Measurements from ENCODE around the gene BCAT1.

Gene BCAT1, protein sequence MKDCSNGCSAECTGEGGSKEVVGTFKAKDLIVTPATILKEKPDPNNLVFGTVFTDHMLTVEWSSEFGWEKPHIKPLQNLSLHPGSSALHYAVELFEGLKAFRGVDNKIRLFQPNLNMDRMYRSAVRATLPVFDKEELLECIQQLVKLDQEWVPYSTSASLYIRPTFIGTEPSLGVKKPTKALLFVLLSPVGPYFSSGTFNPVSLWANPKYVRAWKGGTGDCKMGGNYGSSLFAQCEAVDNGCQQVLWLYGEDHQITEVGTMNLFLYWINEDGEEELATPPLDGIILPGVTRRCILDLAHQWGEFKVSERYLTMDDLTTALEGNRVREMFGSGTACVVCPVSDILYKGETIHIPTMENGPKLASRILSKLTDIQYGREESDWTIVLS

DNA sequence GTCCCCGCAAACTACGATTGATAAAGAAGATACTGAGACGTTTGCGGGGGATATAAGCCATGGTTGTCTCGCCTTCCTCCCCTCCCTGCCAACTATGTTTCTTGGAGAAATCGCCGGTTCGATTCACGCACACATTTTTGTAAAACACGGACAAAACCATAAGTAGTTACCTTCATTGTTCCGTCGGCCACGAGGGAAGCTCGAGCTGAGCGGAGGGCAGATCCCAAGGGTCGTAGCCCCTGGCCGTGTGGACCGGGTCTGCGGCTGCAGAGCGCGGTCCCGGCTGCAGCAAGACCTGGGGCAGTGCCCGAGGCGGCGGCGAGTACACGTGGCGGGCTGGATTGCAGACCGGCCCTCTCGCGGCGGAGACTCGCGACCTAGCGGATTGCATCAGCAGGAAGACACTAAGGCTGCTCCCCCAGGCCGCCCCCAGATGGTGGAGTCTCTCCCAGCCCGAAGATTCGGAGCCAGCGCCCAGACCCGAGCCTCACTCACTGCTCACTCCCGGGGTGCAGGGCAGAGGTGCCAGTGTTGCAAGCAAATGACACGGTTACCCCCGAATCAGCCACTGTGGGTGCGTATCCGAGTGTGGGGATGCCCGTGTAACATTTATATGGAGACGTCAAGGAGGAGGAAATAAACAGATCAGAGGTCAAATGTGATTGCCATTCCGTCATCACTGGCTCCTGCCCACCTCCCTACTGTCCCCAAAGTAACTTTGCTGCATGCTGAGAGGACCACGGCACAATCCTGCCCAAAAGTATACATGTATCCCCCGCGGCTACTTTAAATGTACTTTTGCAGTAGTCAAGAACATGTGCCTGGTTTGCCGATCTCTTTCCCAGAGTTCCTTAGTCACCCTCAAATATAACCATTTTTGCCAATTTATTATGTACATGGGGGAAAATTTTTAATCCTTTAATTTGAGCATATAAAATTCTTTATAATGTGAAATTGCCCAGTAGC, at the start of gene BCAT1:
Gene BCAT1 (minus strand): TSS at position 345 of the 966 bp plus-strand sequence. CDS start 169 bp downstream, at position 176.
- peak within 1 kb of the TSS; percentile 73 for H3K4me3 ChIP-seq (ENCODE audit: low read depth, low read length)
- TF ChIP-seq, protein P1, sequence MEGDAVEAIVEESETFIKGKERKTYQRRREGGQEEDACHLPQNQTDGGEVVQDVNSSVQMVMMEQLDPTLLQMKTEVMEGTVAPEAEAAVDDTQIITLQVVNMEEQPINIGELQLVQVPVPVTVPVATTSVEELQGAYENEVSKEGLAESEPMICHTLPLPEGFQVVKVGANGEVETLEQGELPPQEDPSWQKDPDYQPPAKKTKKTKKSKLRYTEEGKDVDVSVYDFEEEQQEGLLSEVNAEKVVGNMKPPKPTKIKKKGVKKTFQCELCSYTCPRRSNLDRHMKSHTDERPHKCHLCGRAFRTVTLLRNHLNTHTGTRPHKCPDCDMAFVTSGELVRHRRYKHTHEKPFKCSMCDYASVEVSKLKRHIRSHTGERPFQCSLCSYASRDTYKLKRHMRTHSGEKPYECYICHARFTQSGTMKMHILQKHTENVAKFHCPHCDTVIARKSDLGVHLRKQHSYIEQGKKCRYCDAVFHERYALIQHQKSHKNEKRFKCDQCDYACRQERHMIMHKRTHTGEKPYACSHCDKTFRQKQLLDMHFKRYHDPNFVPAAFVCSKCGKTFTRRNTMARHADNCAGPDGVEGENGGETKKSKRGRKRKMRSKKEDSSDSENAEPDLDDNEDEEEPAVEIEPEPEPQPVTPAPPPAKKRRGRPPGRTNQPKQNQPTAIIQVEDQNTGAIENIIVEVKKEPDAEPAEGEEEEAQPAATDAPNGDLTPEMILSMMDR (IDR thresholded peaks at IDR 0.05; ENCODE audit: low read depth, low read length) = no peak

DNA sequence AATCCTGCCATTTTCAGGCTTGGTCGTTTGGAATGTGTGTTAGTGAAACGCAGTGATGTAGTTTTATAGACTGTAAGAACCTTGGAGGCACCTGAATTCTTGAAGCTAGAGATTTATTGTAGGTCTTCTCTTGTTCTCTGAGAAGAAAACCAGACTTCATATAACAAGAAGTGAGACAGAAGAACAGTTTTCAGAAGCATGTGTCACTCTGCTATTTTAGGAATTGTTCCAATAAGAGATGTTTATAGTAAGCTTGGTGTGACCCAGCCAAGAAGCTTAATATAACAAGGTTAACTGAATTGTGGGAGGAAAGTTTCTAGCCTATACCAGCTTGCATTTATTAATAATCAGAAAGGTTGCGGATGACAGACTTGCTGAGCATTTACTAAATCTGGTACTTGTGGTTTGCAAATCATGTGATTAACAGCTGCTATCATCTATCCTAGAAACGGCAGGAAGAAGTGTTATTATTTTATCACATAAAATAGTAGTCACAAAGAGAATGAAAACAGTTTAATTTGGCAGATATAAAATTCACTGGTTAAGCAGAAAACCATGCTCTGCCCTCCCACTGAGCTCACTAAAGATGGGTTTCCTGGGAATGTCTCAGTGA, 49.2 kb upstream of the BCAT1 start:
- TF ChIP-seq, protein P1 (IDR thresholded peaks at IDR 0.05; ENCODE audit: low read depth, low read length) = no peak
- H3K4me3 ChIP-seq (ENCODE audit: low read depth, low read length) = no peak overlapping the region

DNA sequence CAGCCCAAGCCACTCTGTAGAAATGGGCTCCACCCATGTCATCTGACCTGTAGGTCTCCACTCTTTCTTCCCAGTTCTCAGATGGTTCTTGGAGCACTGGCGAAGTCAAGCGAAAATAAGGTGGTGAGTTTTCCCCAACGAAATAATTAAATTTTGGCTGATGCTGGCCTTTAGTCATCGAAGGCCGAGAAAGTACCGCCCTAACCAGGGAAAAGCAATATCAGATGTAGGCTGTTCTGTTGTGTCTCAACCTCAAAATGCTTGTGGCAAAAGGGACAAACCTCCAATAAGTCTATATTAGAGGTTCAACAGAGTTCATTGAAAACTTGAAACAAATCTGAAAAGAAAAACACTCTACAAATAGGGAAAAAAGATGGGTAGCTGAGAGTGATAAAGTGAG, 48.6 kb upstream of the BCAT1 start:
- no peak overlapping the region for H3K4me3 ChIP-seq (ENCODE audit: low read depth, low read length)
- TF ChIP-seq, protein P1 (IDR thresholded peaks at IDR 0.05; ENCODE audit: low read depth, low read length) = no peak

DNA sequence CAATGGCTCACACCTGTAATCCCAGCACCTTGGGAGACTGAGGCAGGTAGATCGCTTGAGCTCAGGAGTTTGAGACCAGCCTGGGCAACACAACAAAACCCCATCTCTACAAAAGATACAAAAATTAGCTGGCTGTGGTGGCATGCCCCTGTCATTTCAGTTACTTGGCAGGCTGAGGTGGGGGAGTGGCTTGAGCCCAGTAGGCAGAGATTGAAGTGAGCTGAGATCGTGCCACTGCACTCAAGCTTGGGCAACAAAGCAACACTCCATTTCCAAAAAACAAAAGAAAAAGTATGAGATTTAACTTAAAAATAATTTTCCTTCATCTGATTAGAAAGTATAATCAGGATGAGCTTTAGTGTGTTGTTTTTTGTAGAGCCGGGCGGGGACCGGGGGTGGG, 47.9 kb upstream of the BCAT1 start:
- no peak overlapping the region for H3K4me3 ChIP-seq (ENCODE audit: low read depth, low read length)
- TF ChIP-seq, protein P1 (IDR thresholded peaks at IDR 0.05; ENCODE audit: low read depth, low read length) = no peak

DNA sequence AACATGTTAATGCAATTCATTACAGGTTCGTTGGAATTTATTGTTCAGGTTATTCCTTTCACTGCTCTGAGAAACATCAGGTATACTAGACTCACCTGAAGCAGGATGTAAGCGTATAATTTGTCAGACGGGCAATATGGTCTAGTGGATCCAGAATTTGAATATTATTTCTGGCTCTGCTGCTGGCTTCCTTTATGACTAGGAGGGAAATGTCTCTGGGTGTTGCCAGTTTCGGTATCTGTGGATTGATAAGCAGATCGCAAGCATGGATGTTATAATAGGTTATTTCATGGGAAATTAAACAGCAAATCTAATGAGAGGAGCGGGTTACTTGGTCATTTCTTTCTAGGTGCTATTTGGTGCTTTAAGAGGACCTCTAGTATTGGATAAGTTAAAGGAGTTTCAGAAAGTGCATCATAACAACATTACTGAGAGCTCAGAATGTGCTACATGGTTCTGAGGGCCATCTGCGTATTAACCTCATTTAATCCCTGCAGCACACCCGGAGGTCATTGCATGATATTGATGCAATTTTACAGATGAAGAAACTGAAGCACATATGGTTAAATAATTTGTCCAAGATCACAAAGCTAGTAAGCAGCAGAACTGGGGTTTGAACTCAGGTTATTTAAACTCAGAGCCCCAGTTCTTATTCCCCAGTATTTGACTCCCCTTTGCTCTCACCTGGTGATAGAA, 47.3 kb upstream of the BCAT1 start:
- H3K4me3 ChIP-seq (ENCODE audit: low read depth, low read length) = no peak overlapping the region
- TF ChIP-seq, protein P1 (IDR thresholded peaks at IDR 0.05; ENCODE audit: low read depth, low read length) = no peak

DNA sequence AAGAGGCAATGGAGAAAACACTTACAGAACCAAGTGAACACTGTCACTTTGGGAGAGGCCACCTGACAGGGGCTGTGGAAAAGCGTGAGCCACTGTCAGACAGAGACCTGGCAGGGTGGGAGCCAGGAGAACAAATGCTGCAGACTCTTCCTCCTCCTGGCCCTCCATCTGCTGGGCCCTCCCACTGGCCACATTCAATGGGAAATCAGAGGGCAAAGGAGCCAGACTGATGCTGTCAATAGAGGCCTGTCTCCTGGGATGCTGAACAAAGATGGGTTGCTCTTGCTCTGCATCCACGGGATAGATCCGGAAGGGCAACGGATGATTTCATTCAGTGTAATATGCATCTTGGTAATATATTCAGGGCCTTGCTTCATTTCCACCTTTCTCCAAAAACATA, 44.9 kb upstream of the BCAT1 start:
- no peak overlapping the region for H3K4me3 ChIP-seq (ENCODE audit: low read depth, low read length)
- TF ChIP-seq, protein P1 (IDR thresholded peaks at IDR 0.05; ENCODE audit: low read depth, low read length) = no peak

All from WI38 (cell line).